GM21723 (cell line): ENCODE results near the gene GRIP1.

Experiments
- ATAC-seq: cut with Tn5 transposase; IDR thresholded peaks from one replicate; pipeline ENCODE4 v1.9.1; 2021; ENCODE audit warnings: mild to moderate bottlenecking, moderate library complexity; ENCODE audit not compliant: unreplicated experiment

The GRIP1 gene

DNA sequence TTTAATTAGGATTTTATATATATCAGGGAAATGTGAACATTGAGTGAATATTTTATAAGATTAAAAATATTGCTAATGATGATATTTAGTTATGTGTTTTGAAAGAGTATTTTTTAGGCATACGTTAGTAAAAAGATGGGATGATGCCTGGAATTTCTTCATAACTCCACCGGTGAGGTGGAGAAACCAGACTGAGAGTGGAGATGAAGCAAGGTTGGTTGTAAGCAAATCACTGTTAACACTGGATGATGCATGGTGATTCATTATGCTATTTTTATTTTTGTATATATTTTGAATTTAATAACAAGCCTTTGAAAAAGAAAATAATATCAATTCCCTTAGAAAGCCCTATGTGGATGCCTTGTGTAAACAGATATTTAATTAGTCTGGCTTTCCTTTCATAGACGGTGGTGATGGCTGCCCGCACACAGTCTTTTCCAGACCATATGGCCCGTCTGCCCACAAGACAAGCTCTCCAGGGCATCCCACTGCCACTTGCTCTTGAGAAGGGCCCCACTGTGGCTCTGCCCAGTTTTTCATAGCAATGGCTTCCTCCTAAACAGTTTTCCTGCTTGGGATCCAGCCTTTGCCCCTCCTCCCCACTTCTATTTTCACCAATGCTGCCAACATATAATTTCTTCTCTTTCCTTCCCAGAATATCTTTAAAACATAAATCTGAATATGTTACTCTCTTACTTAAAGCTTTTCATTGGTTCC is 281.1 kb downstream of the GRIP1 start:
- no peak for ATAC-seq

DNA sequence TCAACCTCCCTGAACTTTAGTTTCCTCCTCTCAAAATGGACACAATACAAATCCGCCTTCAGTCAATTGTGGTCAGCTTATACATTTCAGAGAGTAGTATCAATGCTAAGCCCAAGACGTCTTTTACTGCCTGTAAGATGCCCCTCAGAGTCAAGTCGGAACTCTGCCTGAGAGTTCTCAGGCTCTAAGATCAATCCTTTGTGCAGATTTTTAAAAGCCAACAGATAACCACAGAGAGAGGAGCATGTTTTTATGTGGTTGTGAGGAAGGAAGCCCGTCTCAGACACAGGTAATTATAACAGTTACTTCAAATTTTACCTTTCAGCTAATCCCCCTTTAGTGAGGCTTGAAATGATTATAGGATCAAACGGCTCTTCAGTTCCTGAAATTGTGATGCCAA is 285.0 kb downstream of the GRIP1 start:
- ATAC-seq = no peak

GRCh38 chr12:66392266-66392915 is 286.5 kb downstream of the GRIP1 start:
- ATAC-seq = no peak

GRCh38 chr12:66388517-66388916 is 290.4 kb downstream of the GRIP1 start:
- no peak for ATAC-seq

GRCh38 chr12:66387117-66387516 is 291.8 kb downstream of the GRIP1 start:
- ATAC-seq = no peak

GRCh38 chr12:66380769-66381535 is 297.9 kb downstream of the GRIP1 start:
- ATAC-seq = no peak

DNA sequence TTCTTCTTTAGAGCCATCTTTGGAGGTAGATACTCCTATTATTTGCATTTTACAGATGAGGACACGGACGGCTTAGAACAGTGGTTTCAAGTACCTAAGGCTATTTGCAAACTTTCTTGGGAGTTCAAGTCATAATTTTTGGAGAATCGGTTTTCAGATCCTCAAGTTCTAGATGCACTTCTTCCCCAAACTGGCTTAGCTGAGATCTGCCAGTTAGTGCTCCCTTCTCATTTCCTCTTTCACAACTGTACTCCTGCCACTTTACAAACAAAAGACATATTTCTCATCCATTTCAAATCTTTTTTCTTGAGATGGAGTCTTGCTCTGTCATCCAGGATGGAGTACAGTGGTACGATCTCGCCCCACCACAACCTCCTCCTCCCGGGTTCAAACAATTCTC is 299.3 kb downstream of the GRIP1 start:
- ATAC-seq = no peak

DNA sequence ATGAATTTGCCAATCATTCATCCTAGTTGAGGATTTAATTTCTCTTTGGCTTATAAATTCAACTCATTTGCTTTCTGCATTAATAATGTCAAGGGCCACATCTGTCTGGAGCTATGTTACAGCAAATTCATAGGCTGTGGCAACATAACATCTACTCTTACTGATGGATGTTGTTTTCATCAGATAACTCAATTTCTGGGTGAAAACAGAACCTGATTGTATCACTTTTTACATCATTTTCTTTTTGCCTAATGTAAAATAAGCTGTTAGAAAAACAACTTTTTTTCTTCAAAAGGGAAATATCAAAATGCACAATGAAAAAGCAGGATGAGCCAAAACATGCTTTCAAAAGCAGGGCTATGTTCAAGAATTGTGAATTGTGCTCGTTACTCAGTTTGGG is 303.3 kb downstream of the GRIP1 start:
- no peak for ATAC-seq

GRCh38 chr12:66371982-66372381 is 306.9 kb downstream of the GRIP1 start:
- no peak for ATAC-seq

GRCh38 chr12:66367015-66367667 is 311.7 kb downstream of the GRIP1 start:
- ATAC-seq = no peak

DNA sequence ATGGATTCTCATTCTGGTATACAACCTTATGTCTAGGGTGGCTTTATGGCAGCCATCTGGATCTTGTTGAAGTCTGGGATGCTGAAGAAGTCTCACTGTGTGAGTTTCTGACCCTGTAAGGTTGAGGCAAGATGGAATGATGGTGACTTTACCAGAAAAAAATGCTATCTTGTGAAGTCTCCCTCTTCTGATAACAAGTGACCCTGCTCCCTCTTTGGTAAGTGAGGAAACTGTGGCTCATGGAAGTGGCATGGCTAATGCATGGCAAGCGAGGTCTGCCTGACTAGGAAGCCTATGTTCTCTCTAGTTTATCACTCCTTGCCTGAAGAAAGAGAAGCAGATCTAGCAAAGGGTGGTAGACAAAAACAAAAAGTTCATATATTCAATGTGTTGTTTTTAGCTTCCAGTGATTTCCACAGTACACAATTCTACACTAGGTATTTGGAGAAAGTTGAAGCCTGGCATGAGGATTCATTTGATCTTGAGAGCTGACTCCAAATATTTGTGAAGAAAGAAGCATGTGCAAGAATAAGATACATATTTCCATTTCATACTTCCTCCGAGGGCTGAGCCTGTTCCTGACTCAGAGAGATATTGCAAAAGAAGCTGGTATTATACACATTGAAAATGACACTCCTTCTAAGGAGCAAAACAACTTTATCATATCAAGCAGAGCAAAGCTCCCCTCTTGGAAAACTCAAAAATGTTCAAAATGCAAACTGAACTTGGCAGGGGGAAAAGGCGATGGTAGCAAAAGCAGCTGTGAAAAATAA is 313.0 kb downstream of the GRIP1 start:
- no peak for ATAC-seq

- ATAC-seq = no peak
Measured at GRCh38 chr12:66361703-66362102, 317.2 kb downstream of the GRIP1 start.

DNA sequence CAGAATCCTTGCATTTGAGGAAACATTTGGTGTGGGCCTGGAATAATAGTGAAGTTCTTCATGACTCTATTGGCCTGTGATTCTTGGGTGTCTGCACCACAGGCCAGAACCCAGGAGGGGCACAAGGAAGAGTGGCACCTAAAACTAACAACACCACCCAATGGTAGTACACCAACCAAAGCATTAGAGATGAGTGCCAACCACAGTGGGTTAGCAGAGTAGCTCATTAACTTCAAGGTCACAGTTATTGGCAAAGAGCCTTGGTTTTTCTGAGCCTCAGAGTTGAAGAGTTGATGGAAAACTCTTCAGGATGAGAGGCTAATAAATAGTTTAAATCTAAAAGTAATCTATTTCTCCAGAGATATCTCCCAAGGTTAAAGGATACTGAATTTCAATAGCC is 319.6 kb downstream of the GRIP1 start:
- no peak for ATAC-seq

GRCh38 chr12:66354291-66354690 is 324.6 kb downstream of the GRIP1 start:
- ATAC-seq = no peak

DNA sequence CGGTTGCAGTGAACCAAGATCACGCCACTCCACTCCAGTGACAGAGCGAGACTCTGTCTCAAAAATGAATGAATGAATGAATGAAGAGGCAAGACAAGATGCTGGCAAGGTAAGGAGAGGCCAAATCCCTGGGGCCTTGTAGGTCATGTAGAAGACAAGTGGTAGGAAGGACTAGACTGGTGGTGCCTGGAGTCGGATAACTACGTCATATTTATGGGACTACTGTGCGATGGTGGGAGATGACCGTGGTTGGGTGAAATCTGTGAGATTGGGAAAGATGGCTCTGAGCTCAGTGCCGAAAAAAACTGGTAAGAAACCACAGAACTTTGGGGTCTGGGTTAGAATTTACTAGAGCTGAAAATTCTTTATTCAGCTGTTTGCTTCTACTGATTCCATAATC is 326.0 kb downstream of the GRIP1 start:
- ATAC-seq = no peak

DNA sequence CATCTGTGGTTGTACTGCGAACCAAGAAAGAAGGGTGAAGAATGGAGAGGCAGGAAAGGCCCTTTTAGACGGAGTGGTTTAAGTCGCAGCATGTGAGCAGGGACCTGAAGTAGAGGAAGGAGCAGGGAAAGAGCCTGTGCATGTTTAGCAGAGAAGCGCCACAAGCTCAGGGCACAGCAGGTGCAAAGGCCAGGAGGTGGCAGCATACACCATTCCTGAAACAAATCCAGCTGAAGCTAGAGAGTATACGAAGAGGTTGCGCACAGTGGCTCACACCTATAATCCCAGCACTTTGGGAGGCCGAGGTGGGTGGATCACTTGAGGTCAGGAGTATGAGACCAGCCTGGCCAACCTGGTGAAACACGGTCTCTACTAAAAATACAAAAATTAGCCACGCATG is 326.7 kb downstream of the GRIP1 start:
- no peak for ATAC-seq

GRCh38 chr12:66351301-66351700 is 327.6 kb downstream of the GRIP1 start:
- ATAC-seq = no peak

DNA sequence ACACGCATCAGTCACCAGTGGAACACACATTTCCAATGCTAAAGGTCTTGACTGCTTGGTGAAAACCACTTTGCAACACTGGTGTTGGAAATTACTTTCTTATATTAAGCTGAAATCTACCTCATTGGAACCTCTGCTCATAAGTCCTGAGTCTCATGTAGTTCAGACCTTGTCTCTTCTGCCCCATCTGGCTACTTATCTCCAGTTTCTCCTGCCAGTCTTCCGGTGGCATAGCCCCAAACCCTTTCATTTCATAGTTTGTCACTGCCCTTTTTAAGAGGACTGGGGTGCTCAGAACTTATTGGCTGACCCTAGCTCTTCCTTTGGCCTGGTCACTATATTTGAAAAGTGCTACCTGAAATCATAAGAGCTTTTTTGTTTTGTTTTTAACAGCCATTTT is 332.9 kb downstream of the GRIP1 start:
- ATAC-seq = no peak

DNA sequence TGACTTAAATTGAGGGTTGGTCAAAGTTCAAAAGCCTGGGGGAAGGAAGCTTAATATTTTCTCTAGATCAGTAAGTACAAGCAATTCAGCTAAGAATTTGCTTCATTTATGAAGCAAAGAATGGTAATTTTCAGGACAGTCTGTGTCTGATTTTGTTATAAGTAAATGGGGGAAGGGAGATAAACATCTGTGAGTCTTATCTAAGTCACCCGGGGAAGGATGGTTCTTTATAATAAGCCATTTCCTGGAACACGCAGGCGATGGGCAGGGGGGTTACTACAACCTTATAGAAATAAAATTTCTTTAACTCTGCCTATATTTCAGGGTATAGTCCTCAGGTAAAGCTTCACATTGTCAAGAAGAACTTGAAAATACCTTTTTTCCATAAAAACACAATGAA is 333.7 kb downstream of the GRIP1 start:
- no peak for ATAC-seq

DNA sequence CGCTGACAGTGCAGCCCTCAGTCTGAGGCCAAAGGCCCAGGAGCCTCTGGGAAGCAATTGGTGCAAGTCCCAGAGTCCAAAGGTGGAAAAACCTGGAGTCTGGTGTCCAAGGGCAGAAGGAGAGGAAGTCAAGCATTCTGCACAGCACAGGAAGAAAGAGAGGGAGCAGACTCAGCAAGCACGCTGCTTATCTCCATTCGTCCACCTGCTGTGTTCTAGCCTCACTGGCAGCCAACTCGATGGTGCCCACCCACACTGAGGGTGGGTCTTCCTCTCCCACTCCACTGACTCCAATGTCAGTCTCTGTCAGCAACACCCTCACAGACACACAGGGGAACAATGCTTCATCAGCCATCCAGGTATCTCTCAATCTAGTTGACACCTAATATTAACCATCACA is 337.8 kb downstream of the GRIP1 start:
- no peak for ATAC-seq

DNA sequence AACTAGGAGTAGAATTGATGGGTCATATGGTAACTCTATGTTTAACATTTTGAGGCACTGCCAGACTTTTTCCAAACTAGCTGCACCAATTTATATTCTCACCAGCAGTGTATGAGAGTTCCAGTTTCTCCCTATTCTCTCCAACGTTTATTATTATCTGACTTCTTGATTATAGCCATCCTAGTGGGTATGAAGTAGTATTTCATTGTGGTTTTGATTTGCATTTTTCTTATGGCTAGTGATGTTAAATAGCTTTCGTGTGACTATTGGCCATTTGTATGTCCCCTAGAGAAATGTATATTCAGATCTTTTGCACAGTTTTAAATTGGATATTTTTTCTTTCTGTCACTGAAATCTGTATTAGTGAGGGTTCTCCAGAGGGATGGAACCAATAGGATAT is 338.7 kb downstream of the GRIP1 start:
- no peak for ATAC-seq
